ENCODE data around the gene SYT1.

DNA sequence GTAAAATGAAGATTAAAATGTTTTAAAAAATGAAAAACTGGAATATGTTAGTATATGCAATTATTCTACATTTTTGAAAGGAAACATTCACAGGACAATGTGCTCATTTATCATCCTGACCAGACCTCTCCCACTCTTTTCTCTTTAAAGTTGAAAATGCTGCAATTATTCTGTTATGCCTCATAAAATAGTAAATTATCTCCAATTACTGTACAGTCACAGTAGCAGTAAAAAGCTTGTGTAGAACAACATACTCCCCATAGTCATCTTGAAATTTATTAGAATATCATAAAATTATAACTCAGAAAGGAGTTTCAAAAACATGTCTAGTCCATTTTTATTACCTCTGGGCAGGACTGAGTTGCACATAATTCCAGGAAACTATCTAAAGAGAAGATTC is 250.3 kb downstream of the SYT1 start:
- TF ChIP-seq, protein P1, sequence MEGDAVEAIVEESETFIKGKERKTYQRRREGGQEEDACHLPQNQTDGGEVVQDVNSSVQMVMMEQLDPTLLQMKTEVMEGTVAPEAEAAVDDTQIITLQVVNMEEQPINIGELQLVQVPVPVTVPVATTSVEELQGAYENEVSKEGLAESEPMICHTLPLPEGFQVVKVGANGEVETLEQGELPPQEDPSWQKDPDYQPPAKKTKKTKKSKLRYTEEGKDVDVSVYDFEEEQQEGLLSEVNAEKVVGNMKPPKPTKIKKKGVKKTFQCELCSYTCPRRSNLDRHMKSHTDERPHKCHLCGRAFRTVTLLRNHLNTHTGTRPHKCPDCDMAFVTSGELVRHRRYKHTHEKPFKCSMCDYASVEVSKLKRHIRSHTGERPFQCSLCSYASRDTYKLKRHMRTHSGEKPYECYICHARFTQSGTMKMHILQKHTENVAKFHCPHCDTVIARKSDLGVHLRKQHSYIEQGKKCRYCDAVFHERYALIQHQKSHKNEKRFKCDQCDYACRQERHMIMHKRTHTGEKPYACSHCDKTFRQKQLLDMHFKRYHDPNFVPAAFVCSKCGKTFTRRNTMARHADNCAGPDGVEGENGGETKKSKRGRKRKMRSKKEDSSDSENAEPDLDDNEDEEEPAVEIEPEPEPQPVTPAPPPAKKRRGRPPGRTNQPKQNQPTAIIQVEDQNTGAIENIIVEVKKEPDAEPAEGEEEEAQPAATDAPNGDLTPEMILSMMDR (IDR thresholded peaks at IDR 0.05 in 8 of 11, conservative IDR thresholded peaks at IDR 0.05 in 3 of 11), result no peak
- no peak for TF ChIP-seq POLR2A (IDR thresholded peaks at IDR 0.05)
